Suprapubic skin (tissue), 3 donors: ENCODE measurements around the gene THSD7A.

Experiments
- POLR2AphosphoS5 ChIP-seq, 3 donors: sonication (generic); formaldehyde crosslinking; IDR thresholded peaks; one replicate each; pipeline ENCODE4 v1.6.1; 2017; ENCODE audit warnings: antibody characterized with exemption in 3 of 3
- TF ChIP-seq, protein P1 (sequence below), 2 donors: fragments of 200-600 bp in 1 of 2; fragments of 450-650 bp in 1 of 2; sonication (generic) in 1 of 2; IDR thresholded peaks; one replicate each; pipeline ENCODE4 v1.5.1; 2016 to 2019; ENCODE audit warnings: antibody characterized with exemption in 2 of 2, mild to moderate bottlenecking in 1 of 2, moderate library complexity in 1 of 2

DNA sequence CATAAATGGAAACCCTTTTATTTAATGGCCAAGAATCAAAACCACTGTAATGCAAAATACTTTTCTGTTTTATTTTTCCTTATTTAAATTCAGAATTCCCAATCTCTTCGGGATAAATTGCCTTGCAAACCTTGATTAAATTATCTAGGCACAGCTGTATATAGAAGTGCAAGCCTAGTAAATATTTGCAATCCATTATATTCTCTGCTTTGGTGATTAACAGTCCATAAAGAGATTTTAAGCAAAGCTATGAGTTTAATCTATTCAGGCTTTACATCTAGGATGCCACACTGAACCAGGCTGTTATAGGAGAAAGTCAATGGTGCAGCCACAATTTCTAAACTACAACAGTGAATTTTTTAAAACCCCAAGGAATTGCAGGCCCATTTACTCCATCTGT is 43.6 kb upstream of the THSD7A start:
- no peak for TF ChIP-seq POLR2AphosphoS5 (IDR thresholded peaks at IDR 0.05)
- TF ChIP-seq, protein P1, sequence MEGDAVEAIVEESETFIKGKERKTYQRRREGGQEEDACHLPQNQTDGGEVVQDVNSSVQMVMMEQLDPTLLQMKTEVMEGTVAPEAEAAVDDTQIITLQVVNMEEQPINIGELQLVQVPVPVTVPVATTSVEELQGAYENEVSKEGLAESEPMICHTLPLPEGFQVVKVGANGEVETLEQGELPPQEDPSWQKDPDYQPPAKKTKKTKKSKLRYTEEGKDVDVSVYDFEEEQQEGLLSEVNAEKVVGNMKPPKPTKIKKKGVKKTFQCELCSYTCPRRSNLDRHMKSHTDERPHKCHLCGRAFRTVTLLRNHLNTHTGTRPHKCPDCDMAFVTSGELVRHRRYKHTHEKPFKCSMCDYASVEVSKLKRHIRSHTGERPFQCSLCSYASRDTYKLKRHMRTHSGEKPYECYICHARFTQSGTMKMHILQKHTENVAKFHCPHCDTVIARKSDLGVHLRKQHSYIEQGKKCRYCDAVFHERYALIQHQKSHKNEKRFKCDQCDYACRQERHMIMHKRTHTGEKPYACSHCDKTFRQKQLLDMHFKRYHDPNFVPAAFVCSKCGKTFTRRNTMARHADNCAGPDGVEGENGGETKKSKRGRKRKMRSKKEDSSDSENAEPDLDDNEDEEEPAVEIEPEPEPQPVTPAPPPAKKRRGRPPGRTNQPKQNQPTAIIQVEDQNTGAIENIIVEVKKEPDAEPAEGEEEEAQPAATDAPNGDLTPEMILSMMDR (IDR thresholded peaks at IDR 0.05), result no peak
